ENCODE measurements around the gene IQGAP2.

IQGAP2 gene

DNA sequence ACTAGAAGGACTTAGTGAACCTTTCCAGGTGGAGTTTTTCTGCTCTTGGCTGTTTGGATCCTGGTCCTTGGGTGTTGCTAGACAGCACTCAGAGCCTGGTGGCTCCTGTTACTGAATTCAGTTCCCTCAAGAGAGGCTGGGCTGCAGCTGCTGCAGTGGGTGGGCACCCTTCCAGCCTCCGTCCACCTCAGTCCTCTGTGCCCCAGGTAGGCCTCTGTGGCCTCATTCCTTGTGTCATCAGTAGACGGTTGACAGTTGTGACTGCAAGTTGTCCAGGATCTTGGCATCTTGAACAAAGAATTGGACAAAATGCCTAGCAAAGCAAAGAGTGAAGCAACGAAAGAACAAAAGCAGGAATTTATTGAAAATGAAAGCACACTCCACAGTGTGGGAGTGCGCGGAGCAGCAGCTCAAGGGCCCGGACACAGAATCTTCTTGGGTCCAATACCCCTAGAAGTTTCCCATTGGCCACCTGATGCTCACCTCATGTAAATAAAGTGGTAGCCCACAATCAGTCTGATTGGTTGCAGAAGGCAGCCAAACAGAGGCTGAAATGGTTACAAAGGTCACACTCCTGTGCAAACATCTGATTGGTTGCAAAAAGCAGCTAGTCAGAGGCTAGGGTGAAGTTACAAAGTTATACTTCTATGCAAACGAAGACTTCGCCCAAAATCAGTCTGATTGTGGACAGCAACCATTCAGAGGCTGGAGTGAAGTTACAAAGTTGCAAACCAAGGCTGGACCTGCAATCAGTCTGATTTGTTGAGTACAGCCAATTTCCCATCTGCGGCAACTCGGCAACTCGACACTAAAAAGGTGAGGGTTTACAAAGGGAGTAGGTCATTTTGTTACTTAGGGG is 352.9 kb downstream of the IQGAP2 start:
- no peak for DNase-seq (ENCODE audit: low spot score)

DNA sequence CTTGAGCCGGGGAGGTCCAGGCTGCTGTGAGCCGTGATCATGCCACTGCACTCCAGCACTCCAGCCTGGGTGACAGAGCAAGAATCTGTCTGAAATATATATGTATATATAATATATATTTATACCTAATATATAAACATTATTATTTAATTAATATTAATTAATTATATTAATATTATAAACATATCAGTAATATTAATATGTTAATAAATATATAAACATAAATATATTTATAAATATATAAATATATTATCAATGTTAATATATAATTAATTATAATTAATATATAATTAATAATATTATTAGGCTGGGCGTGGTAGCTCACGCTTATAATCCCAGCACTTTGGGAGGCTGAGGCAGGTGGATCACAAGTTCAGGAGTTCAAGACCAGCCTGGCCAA is 354.0 kb downstream of the IQGAP2 start:
- no peak for DNase-seq (ENCODE audit: low spot score)
